B cell (primary cell): Measurements from ENCODE around the gene CDK5RAP3.

ENCODE experiments used
- EZH2 ChIP-seq: IDR thresholded peaks from 2 replicates; pipeline ENCODE4 v1.6.1; 2012; ENCODE audit warnings: borderline replicate concordance, low read depth, mild to moderate bottlenecking, moderate library complexity, low read length; ENCODE audit not compliant: insufficient read depth, poor library complexity, severe bottlenecking
- TF ChIP-seq, protein P1 (sequence below): fragments of 200-600 bp; IDR thresholded peaks from one replicate; pipeline ENCODE4 v1.8.0; 2022; ENCODE audit warnings: antibody characterized with exemption, mild to moderate bottlenecking

DNA sequence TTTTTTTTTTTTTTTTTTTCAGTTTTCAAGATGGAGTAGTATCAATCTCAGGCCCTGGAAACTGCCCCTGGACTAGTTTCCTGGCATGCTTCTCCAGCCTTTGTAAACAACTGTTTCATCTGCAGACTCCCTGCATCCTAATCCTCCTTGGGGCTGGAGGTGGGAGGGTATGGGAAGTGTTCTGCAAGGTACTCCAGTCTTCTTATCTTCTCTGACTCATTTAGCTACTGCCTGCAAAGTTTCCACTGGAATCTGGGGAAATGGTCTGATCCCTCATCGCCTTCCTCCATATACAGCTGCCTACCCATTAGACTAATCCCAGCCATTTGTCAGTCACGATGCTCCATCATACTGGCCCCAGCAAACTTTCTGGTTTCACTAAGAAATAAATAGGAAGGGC is 45.2 kb downstream of the CDK5RAP3 start:
- TF ChIP-seq, protein P1, sequence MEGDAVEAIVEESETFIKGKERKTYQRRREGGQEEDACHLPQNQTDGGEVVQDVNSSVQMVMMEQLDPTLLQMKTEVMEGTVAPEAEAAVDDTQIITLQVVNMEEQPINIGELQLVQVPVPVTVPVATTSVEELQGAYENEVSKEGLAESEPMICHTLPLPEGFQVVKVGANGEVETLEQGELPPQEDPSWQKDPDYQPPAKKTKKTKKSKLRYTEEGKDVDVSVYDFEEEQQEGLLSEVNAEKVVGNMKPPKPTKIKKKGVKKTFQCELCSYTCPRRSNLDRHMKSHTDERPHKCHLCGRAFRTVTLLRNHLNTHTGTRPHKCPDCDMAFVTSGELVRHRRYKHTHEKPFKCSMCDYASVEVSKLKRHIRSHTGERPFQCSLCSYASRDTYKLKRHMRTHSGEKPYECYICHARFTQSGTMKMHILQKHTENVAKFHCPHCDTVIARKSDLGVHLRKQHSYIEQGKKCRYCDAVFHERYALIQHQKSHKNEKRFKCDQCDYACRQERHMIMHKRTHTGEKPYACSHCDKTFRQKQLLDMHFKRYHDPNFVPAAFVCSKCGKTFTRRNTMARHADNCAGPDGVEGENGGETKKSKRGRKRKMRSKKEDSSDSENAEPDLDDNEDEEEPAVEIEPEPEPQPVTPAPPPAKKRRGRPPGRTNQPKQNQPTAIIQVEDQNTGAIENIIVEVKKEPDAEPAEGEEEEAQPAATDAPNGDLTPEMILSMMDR, result no peak
- TF ChIP-seq EZH2, result no peak
